Chondrocyte (in vitro differentiated cells): ENCODE data around the gene SECTM1. TPM values are rescaled to one million over a fixed set of nuclear protein-coding genes. Genes with fewer than 3 reads are reported as not detected.

Experiments
- DNase-seq: peaks from one replicate; pipeline ENCODE4 v3.0.0; 2021; ENCODE audit warnings: mixed read lengths, low spot score
- H3K27ac Mint-ChIP-seq: one replicate; pipeline ENCODE4 v1.8.0; 2021; ENCODE audit warnings: mild to moderate bottlenecking, moderate library complexity, mixed read lengths; ENCODE audit not compliant: unreplicated experiment
- H3K27me3 Mint-ChIP-seq: 2 replicates; pipeline ENCODE4 v1.8.0; 2021; ENCODE audit warnings: low read depth, mixed read lengths
- H3K36me3 Mint-ChIP-seq: 2 replicates; pipeline ENCODE4 v1.8.0; 2021; ENCODE audit warnings: low read depth, mixed read lengths
- H3K4me1 Mint-ChIP-seq: 2 replicates; pipeline ENCODE4 v1.8.0; 2021; ENCODE audit warnings: low read depth, mild to moderate bottlenecking, mixed read lengths
- H3K4me3 Mint-ChIP-seq: one replicate; pipeline ENCODE4 v1.8.0; 2021; ENCODE audit warnings: mild to moderate bottlenecking, moderate library complexity, mixed read lengths; ENCODE audit not compliant: unreplicated experiment
- H3K9me3 Mint-ChIP-seq: 2 replicates; pipeline ENCODE4 v1.8.0; 2021; ENCODE audit warnings: low read depth, mixed read lengths
- total RNA-seq: library from RNA; stranded (reverse); gene quantifications from 3 replicates; pipeline ENCODE4 v1.2.1, GENCODE V29; 2021
- TF ChIP-seq, protein P1 (sequence below): fragments of 200-600 bp; sonication (generic); IDR thresholded peaks from 2 replicates; pipeline ENCODE4 v1.5.0; 2021; ENCODE audit warnings: antibody characterized with exemption, mild to moderate bottlenecking, moderate library complexity

SECTM1 gene
- total RNA-seq, 1 donor from 2014 or later: 2.1 TPM

DNA sequence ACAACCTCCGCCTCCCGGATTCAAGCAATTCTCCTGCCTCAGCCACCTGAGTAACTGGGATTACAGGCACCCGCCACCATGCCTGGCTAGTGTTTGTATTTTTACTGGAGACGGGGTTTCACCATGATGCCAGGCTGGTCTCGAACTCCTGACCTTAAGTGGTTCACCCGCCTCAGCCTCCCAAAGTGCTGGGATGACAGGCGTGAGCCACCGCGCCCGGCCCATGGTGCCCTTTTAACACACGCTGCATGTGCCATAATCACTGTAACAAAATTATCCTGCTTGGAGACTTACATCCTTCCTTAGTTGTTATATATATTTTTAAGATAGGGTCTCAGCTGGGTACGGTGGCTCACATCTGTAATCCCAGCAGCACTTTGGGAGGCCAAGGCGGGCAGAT is 21.6 kb downstream of the SECTM1 start:
- H3K27ac Mint-ChIP-seq: no peak overlapping the region
- peaks cover 35% of the 10 kb centered on the region for H3K27me3 Mint-ChIP-seq
- TF ChIP-seq, protein P1, sequence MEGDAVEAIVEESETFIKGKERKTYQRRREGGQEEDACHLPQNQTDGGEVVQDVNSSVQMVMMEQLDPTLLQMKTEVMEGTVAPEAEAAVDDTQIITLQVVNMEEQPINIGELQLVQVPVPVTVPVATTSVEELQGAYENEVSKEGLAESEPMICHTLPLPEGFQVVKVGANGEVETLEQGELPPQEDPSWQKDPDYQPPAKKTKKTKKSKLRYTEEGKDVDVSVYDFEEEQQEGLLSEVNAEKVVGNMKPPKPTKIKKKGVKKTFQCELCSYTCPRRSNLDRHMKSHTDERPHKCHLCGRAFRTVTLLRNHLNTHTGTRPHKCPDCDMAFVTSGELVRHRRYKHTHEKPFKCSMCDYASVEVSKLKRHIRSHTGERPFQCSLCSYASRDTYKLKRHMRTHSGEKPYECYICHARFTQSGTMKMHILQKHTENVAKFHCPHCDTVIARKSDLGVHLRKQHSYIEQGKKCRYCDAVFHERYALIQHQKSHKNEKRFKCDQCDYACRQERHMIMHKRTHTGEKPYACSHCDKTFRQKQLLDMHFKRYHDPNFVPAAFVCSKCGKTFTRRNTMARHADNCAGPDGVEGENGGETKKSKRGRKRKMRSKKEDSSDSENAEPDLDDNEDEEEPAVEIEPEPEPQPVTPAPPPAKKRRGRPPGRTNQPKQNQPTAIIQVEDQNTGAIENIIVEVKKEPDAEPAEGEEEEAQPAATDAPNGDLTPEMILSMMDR: no peak
- no peaks in the 10 kb centered on the region for H3K36me3 Mint-ChIP-seq
- no peak overlapping the region for H3K4me3 Mint-ChIP-seq
- H3K4me1 Mint-ChIP-seq: no peaks in the 10 kb centered on the region
- no peak for DNase-seq
- H3K9me3 Mint-ChIP-seq: no peaks in the 10 kb centered on the region

DNA sequence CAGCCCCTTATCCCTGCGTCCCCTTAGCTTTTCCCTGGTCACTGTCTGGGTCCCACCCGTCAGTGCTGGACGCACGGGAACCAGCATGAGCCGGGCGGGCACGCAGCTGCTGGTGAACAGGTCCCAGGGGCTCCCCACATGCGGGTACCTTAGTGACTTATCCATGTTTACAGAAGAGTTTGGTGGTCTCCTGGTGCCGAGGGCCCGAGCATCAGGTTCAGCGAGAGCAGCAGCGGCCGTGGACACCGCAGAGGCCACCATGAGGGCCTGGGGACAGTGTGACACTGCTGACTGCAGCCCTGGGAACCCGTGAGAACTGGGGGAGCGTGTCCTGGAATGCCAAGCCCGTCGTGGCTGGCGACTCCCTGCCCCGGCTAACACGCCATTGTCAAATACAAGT is 22.7 kb downstream of the SECTM1 start:
- no peak overlapping the region for H3K27ac Mint-ChIP-seq
- no peak overlapping the region for H3K4me3 Mint-ChIP-seq
- H3K27me3 Mint-ChIP-seq: peaks cover 34% of the 10 kb centered on the region
- TF ChIP-seq, protein P1: no peak
- no peaks in the 10 kb centered on the region for H3K36me3 Mint-ChIP-seq
- no peaks in the 10 kb centered on the region for H3K9me3 Mint-ChIP-seq
- DNase-seq: no peak
- H3K4me1 Mint-ChIP-seq: no peaks in the 10 kb centered on the region

DNA sequence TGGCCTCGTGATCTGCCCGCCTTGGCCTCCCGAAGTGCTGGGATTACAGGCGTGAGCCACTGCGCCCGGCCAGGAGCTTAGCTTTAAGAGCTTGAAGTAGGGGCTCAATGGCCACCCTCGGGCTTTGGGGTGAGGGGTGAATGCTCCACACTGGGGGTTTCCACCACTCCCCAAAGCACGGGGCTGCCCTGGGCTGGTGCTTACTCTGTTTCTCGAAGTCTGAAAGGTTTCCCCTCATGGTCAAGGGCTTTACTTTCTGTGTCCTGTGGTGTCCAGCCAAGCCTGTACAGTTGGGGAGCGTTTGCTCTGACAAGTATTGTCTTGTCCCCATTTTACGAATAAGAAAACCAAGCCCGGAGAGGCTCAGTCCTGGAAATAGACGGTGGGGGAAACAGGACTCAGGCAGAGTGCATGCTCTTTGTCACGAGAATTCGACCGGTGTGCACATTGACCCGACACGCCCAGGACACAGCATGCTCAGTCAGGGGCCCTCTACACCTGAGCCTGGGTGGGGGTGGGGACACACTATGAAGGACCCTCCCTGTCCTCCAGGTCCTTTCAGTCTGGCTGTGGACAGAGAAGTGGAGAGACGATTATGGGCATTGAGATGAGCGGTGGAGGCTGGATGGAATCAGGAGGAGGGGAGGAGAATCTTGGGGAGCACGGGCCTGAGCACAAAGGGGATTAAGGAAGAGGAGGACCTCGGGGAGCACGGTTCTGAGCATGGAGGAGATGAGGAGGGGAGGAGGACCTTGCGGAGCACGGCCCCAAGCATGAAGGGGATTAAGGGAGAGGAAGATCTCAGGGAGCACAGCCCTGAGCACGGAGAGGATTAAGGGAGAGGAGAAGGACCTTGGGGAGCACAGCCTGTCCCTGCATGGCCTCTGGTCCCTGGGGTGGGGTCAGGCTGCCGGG is 23.7 kb downstream of the SECTM1 start:
- TF ChIP-seq, protein P1: no peak
- Mint-ChIP-seq H3K27me3 (peaks cover 30% of the 10 kb centered on the region), H3K27ac (no peak overlapping the region), H3K36me3 (no peaks in the 10 kb centered on the region), H3K4me1 (no peaks in the 10 kb centered on the region), H3K9me3 (no peaks in the 10 kb centered on the region), H3K4me3 (no peak overlapping the region)
- DNase-seq: no peak

DNA sequence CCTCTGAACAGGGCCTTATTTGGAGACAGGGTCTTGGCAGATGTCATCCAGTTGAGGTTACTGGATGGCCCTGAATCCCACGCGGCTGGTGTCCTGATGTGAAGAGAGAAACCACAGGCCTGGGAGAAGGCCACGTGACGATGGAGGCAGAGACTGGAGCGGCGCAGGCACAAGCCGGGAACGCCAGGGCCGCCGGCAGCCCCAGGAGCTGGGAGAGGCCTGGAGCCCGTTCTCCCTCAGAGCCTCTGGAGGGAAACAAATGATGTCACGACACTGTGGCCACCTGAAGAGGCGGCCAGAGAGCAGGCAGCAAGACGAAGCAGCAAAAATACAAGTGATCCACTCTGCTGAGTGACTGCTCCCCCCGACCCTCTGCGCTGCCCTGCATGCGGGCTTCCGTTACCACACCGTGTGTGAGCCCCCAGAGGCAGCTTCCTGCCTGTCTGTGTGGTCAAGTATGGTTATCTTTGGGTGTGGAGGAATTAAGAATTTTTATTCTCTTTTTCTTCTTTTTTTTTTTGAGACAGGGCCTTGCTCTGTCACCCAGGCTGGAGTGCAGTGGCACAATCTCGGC is 27.8 kb downstream of the SECTM1 start:
- Mint-ChIP-seq H3K36me3 (no peaks in the 10 kb centered on the region), H3K4me1 (peaks cover 3% of the 10 kb centered on the region), H3K4me3 (no peak overlapping the region), H3K27me3 (peaks cover 17% of the 10 kb centered on the region), H3K27ac (no peak overlapping the region), H3K9me3 (no peaks in the 10 kb centered on the region)
- TF ChIP-seq, protein P1: no peak
- no peak for DNase-seq

DNA sequence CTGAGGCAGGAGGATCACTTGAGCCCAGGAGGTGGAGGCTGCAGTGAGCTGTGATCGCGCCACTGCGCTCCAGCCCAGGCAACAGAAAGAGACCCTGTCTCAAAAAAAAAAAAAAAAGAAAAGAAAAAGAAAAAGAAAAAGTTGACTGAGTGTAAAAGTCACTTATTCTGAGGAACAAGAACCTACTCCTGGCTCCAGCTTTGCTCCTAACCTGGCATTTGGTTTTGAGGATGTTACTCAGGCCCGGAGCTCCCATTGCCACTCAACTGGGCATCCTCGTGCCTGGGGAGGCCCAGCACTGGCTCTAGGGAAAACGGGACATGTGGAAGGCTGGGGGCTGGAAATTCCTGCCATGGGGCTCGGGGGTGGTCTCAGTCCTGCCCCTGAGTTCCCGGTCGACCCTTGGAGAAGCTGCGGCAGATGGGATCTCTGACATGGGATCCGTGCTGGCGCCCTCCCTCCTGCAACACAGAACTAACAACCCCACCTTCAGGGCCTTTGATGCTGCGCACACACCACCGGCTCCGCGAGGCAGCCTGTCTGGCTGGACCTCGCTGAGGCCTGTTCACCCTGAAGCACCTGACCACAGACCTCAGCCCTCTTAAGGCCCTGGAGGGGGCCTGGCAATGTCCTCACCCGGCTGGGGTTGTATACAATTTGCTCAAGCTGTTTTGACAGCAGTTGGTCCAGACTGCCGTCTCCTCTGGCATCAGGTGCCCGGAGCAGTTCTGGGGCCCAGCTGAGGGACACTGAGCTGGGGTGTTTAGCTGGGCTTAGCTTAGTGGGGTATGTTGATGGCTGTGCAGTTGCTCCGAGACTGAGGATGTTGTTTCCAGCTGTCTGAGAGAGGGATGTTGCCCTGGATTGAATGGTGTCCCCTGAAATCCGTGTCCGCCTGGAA is 28.5 kb downstream of the SECTM1 start:
- no peak overlapping the region for H3K27ac Mint-ChIP-seq
- no peak overlapping the region for H3K4me3 Mint-ChIP-seq
- H3K4me1 Mint-ChIP-seq: peaks cover 5% of the 10 kb centered on the region
- TF ChIP-seq, protein P1: no peak
- no peaks in the 10 kb centered on the region for H3K36me3 Mint-ChIP-seq
- H3K9me3 Mint-ChIP-seq: no peaks in the 10 kb centered on the region
- no peak for DNase-seq
- peaks cover 12% of the 10 kb centered on the region for H3K27me3 Mint-ChIP-seq
